Fibroblast of skin of abdomen (primary cell): ENCODE measurements around the gene DOCK4.
A peak's percentile ranks its signal among the peaks of the same experiment; 100 is the strongest.

Experiments used
- DNase-seq: peaks from one replicate; pipeline ENCODE4 v3.0.0-alpha.2; 2013

The DOCK4 gene

GRCh38 chr7:112214883-112215282 lies 8.7 kb upstream of the DOCK4 start:
- DNase-seq = no peak

GRCh38 chr7:112214268-112214667 lies 8.1 kb upstream of the DOCK4 start:
- no peak for DNase-seq

- no peak for DNase-seq
Measured at GRCh38 chr7:112213735-112214134, 7.5 kb upstream of the DOCK4 start.

- DNase-seq = no peak
Measured at GRCh38 chr7:112212571-112212970, 6.4 kb upstream of the DOCK4 start.

GRCh38 chr7:112211348-112211907 lies 5.2 kb upstream of the DOCK4 start:
- no peak for DNase-seq

- no peak for DNase-seq
Measured at GRCh38 chr7:112207765-112208164, 1.6 kb upstream of the DOCK4 start.

- no peak for DNase-seq
Measured at GRCh38 chr7:112206991-112207592, 893 bp upstream of the DOCK4 start.

GRCh38 chr7:112205343-112206237 lies 609 bp downstream of the DOCK4 start:
- DNase-seq = peak; percentile 74

- no peak for DNase-seq
Measured at GRCh38 chr7:112204499-112205342, 1.5 kb downstream of the DOCK4 start.

GRCh38 chr7:112203365-112203739 lies 2.8 kb downstream of the DOCK4 start:
- no peak for DNase-seq

GRCh38 chr7:112202816-112203215 lies 3.4 kb downstream of the DOCK4 start:
- DNase-seq = no peak

GRCh38 chr7:112201839-112202238 lies 4.4 kb downstream of the DOCK4 start:
- no peak for DNase-seq

- DNase-seq = peak; percentile 91
Measured at GRCh38 chr7:112201411-112201810, 4.8 kb downstream of the DOCK4 start.

- DNase-seq = no peak
Measured at GRCh38 chr7:112199672-112200071, 6.5 kb downstream of the DOCK4 start.

GRCh38 chr7:112199035-112199655 lies 7.1 kb downstream of the DOCK4 start:
- DNase-seq = no peak

GRCh38 chr7:112197322-112197721 lies 8.9 kb downstream of the DOCK4 start:
- DNase-seq = no peak

- no peak for DNase-seq
Measured at GRCh38 chr7:112195717-112196116, 10.5 kb downstream of the DOCK4 start.

- DNase-seq = no peak
Measured at GRCh38 chr7:112193915-112194502, 12.2 kb downstream of the DOCK4 start.

- peak; percentile 53 for DNase-seq
Measured at GRCh38 chr7:112192236-112193154, 13.7 kb downstream of the DOCK4 start.

GRCh38 chr7:112190120-112190519 lies 16.1 kb downstream of the DOCK4 start:
- no peak for DNase-seq

- DNase-seq = no peak
Measured at GRCh38 chr7:112189691-112190090, 16.5 kb downstream of the DOCK4 start.
